Activated T-helper 9 cell treated with anti-CD3 and anti-CD28 coated beads, Interleukin-2, amount 50 U/mL, for 16 hours (primary cell): ENCODE measurements around the gene PDS5B.
"Not testable (repeated sequence)": the region's sequence is repeated elsewhere in the genome, so short reads cannot be mapped to it uniquely, and the experiment has no call there.

ENCODE experiments used
- DNase-seq: peaks from one replicate; pipeline ENCODE4 v3.0.0-alpha.2; 2020; ENCODE audit warnings: low read depth

The PDS5B gene

DNA sequence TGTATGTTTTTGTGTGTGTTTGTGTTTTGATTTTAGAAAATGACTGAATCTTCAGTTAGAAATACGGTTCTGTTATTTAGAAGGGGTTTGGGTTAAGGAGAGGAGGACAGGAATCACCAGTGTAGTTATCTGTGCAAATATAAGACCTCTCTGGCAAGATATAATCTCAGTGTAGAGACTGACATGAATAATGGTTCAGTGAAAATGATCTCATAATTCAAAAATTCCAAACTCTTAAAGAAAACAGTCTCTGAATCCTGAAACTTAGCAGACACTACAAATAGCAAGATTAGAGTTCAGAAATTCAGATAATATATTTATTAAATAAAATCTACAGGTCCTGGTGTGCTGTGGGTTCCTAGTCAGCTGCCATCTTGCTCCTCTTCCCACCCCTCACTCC lies 73.5 kb downstream of the PDS5B start:
- no peak for DNase-seq

DNA sequence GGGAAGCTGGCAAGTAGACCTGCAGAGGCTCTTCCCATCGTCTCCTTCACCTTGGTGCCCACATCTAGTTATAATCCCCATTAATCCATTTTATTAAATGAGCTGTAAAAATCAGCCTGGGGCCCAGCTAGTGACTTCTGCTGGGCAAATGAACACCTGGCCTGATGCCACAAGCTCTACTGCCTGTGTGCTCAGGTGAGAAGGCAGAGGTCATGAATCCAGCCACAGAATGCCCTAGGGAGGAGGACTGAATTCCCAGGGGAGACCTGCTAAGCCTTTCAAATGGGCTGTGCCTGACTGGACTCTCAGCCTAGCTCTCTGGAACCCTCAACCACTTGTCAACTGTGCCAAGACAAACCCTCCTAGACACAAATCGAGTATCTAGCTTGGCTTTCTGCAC lies 74.0 kb downstream of the PDS5B start:
- DNase-seq = no peak

- no peak for DNase-seq
Measured at GRCh38 chr13:32661685-32662084, 75.4 kb downstream of the PDS5B start.

DNA sequence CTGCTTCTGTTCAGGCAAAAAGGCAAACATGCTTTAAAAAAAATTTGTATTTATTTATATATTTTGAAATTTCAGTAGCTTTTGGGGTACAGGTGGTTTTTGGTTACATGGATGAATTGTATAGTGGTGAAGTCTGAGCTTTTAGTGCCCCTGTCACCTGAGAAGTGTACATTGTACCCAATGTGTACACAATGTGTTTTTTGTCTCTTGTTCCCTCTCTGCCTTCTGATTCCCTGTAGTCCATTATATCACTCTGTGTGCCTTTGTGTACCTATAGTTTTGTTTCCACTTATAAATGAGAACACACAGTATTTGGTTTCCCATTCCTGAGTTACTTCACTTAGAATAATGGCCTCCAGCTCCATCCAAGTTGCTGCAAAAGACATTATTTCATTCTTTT lies 77.4 kb downstream of the PDS5B start:
- no peak for DNase-seq

DNA sequence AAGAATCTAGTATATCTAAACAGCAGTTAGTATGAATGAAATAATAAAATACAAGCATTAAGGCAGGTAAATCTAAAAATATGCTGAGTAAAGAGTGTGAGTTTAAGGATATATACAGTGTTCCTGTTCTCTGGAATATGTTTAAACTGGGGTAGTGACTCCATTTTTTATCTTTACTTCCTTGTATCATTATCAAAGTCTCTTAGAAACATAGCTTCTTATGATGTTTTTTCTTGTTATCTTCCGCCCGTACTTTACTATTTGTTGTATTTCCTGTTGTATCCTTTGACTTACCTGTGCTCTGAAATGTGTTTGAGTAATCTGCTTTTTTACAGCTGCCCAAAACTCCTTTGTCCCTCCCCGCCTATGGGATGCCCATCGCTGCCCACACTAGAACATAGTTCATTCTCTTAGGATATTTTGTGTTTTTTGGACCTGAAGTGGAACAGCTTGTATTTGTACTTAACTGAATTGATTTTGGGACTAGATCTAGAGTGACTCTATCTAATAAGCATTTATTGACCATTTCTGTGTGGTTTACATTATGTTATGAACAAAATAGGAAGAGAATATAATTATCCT lies 80.8 kb downstream of the PDS5B start:
- no peak for DNase-seq

- no peak for DNase-seq
Measured at GRCh38 chr13:32669030-32669646, 82.9 kb downstream of the PDS5B start.

DNA sequence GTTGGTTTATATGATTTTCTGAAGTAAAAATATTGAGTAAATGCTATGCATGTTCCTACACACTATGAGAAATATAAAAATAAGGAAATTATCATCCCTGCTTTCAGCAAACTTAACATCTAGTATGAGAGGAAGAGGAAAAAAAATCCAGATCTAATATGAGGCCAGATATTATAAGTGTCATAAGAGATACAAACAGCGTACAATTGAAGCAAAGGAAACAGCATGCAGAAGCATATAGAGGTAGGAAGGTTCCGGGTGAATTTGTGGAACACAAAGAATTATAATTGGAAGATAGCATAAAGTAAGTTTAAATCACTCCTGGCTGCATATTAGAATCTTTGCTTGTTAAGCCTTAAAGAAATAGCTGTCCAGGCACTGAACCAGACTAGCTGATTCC lies 88.3 kb downstream of the PDS5B start:
- no peak for DNase-seq

DNA sequence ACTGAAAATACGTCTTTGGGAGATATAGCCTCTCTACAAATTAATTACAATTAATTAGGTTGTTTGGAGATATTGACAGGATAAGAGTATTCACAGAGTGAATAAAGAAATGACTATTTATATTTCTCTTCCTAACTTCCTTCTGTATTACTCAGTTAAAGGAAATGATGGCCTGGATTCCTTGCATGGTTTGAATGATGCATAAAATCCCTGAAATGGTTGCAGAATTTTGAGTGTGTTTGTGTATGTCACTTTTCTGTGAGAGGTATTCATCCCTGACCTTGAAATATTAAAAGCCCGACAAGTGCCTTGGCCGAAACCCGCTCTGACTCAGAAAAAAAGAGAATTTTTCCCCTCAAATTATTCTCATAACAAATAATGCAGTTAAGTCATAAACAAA lies 90.0 kb downstream of the PDS5B start:
- no peak for DNase-seq

- no peak for DNase-seq
Measured at GRCh38 chr13:32682130-32682529, 95.9 kb downstream of the PDS5B start.

DNA sequence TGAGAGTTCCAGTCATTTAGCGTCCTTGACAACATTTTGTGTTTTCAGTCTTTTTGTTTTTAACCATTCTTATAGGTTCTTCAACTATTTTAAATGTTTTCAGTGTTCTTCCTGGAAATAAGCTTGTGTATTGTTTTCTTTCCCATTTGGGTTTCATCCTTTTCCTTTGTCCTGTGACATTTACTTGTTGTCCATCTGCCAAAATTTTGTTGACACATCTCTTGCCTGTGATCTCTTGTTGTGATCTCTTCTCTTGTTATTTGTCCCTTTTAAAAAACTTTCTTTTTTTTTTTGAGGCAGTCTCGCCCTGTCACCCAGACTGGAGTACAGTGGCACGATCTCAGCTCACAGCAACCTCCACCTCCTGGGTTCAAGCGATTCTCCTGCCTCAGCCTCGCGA lies 96.5 kb downstream of the PDS5B start:
- no peak for DNase-seq

DNA sequence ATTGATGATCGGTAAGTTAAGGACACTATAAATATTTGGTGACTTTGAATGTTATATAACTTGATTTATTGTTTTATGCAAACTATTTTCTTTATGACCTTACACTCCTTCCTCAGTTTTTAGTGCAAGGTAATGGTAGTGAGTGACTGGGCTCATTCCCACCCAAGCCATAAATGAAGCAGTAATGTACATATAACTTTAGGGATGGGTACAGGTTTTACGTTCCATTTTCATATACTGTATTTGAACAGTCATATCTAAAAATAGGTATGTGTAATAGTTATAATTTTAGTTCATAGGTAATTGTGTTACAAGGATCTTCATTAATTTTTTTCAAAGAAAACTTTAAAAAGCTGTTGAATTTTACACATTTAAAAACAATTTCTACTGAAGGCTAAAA lies 101.0 kb downstream of the PDS5B start:
- DNase-seq = no peak

- DNase-seq = no peak
Measured at GRCh38 chr13:32695602-32696250, 109.5 kb downstream of the PDS5B start.

DNA sequence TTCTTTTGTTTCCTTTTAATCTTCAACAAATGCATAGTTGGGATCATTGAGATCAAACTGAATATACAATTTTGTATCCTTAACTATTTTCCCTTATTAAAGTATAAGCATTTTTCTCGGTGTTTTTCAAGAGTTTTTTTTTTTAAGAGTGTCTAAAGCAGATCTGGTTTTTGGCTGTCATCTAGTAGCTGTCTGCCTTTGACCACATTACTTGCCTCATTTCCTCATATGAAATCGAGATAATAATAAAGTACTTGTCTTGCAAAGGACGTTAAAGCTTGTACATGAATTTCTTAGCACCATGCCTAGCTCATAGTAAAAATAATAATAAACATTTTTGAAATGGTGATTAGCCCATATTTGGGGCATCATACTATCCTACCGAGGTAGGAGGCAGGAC lies 121.2 kb downstream of the PDS5B start:
- no peak for DNase-seq

GRCh38 chr13:32713397-32713796 lies 127.1 kb downstream of the PDS5B start:
- no peak for DNase-seq

- DNase-seq = not testable (repeated sequence)
Measured at GRCh38 chr13:32716201-32716600, 129.9 kb downstream of the PDS5B start.

DNA sequence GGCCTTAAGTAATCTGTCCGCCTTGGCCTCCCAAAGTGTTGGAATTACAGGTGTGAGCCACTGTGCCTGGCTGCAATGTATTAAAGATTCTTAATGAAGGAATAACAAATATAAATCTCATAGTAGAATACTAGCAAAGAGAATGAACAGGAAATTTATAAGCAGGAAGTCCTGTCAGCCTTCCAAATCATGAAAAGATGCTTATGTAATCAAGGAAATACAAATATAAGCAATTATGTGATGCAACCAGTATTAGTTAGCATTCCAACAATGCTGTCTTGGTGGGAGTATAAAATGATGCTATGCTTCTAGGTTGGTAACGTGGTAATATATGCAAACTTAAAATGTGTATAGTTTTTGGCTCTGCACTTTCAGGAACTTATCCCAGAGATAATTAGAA lies 133.8 kb downstream of the PDS5B start:
- DNase-seq = no peak

- not testable (repeated sequence) for DNase-seq
Measured at GRCh38 chr13:32721131-32722034, 135.1 kb downstream of the PDS5B start.

- DNase-seq = no peak
Measured at GRCh38 chr13:32722340-32722739, 136.1 kb downstream of the PDS5B start.

GRCh38 chr13:32723987-32724386 lies 137.7 kb downstream of the PDS5B start:
- no peak for DNase-seq

DNA sequence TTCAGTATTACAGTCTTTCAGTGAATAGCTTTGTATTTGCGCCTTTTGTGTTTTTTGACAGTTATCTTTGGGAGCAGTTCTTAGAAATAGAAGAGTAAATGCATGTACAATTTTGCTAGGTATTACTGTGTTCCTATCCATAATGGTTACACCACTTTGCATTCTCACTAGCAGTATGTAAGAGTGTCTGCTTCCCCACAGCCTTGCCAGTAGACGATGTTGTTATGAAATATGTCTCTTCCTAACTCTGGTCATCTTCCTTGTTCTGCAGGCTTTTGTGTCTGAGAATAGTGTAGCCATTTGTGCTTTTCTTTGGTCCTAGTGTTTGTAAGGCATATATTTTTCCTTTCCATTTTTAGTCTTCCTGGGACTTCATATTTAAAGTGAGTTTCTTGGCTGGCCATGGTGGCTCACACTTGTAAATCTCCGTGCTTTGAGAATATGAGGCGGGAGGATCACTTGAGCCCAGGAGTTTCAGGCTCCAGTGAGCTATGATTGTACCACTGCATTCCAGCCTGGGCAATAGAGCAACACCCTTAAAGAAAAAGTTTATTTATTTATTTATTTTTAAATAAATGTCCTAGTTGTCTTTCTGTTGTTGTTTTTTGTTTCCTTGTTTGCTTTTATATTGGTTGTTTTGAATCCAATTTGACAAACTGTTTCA lies 140.3 kb downstream of the PDS5B start:
- DNase-seq = no peak

GRCh38 chr13:32728327-32728726 lies 142.1 kb downstream of the PDS5B start:
- no peak for DNase-seq

- not testable (repeated sequence) for DNase-seq
Measured at GRCh38 chr13:32729097-32729496, 142.8 kb downstream of the PDS5B start.
